ENCODE measurements around the gene ZNF563.

- TF ChIP-seq CTCF (conservative IDR thresholded peaks at IDR 0.05; ENCODE audit: low read length) (no peak), EZH2phosphoT487 (IDR thresholded peaks at IDR 0.05; ENCODE audit: borderline replicate concordance) (no peak)
Observed at GRCh38 chr19:12284631-12285030, 48.8 kb downstream of the ZNF563 start.
